Measurements from ENCODE around the gene ENO2.

- TF ChIP-seq, protein P1, sequence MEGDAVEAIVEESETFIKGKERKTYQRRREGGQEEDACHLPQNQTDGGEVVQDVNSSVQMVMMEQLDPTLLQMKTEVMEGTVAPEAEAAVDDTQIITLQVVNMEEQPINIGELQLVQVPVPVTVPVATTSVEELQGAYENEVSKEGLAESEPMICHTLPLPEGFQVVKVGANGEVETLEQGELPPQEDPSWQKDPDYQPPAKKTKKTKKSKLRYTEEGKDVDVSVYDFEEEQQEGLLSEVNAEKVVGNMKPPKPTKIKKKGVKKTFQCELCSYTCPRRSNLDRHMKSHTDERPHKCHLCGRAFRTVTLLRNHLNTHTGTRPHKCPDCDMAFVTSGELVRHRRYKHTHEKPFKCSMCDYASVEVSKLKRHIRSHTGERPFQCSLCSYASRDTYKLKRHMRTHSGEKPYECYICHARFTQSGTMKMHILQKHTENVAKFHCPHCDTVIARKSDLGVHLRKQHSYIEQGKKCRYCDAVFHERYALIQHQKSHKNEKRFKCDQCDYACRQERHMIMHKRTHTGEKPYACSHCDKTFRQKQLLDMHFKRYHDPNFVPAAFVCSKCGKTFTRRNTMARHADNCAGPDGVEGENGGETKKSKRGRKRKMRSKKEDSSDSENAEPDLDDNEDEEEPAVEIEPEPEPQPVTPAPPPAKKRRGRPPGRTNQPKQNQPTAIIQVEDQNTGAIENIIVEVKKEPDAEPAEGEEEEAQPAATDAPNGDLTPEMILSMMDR (IDR thresholded peaks at IDR 0.05) = no peak
- no peak for TF ChIP-seq POLR2A (IDR thresholded peaks at IDR 0.05)
Measured at GRCh38 chr12:6929466-6930452, 15.4 kb downstream of the ENO2 start.
